Tibial nerve (tissue), 4 donors: Measurements from ENCODE around the gene LELP1.

ENCODE experiments used
- EP300 ChIP-seq, 2 donors: sonication (generic); formaldehyde crosslinking; IDR thresholded peaks; one replicate each; pipeline ENCODE4 v1.6.1; 2017; ENCODE audit warnings: antibody characterized with exemption in 2 of 2, mild to moderate bottlenecking in 1 of 2
- POLR2A ChIP-seq, 2 donors: fragments of 450-650 bp; IDR thresholded peaks; one replicate each; pipeline ENCODE4 v1.6.1; 2017; ENCODE audit warnings: antibody characterized with exemption in 2 of 2, mild to moderate bottlenecking in 2 of 2, moderate library complexity in 2 of 2
- TF ChIP-seq, protein P1 (sequence below), 5 experiments: fragments of 200-600 bp in 3 of 5; fragments of 450-650 bp in 2 of 5; sonication (generic) in 3 of 5; IDR thresholded peaks; one replicate each; pipeline ENCODE4 v1.5.1; 2016 to 2019; ENCODE audit warnings: antibody characterized with exemption in 5 of 5, mild to moderate bottlenecking in 3 of 5, moderate library complexity in 2 of 5

DNA sequence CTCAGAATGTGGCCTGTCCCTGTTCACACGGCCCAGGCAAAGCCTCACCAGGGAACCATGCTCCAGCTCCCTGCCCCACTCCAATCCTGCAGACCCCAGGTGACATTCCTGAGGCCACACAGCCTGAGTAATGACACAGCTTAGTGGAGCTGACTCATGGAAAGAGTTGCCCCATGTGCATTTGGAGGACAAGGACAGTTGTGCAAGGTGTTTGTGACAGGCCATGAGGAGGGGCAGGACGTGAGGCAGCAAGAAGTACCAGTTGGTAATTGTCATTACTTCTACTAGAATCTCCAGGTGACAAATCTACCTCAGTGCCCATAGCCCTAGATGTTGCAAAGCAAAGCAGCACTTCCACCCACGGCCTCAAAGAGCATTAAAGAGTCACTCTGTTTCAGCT is 29.3 kb downstream of the LELP1 start:
- TF ChIP-seq, protein P1, sequence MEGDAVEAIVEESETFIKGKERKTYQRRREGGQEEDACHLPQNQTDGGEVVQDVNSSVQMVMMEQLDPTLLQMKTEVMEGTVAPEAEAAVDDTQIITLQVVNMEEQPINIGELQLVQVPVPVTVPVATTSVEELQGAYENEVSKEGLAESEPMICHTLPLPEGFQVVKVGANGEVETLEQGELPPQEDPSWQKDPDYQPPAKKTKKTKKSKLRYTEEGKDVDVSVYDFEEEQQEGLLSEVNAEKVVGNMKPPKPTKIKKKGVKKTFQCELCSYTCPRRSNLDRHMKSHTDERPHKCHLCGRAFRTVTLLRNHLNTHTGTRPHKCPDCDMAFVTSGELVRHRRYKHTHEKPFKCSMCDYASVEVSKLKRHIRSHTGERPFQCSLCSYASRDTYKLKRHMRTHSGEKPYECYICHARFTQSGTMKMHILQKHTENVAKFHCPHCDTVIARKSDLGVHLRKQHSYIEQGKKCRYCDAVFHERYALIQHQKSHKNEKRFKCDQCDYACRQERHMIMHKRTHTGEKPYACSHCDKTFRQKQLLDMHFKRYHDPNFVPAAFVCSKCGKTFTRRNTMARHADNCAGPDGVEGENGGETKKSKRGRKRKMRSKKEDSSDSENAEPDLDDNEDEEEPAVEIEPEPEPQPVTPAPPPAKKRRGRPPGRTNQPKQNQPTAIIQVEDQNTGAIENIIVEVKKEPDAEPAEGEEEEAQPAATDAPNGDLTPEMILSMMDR (IDR thresholded peaks at IDR 0.05): no peak
- no peak for TF ChIP-seq EP300 (IDR thresholded peaks at IDR 0.05)
- TF ChIP-seq POLR2A (IDR thresholded peaks at IDR 0.05): no peak
